Fibroblast of skin of back (primary cell): ENCODE results near the gene GAK.
"Not testable (repeated sequence)": the region's sequence is repeated elsewhere in the genome, so short reads cannot be mapped to it uniquely, and the experiment has no call there.

ENCODE experiments used
- DNase-seq: peaks from one replicate; pipeline ENCODE4 v3.0.0-alpha.2; 2013

The GAK gene

GRCh38 chr4:952881-953573 lies 20.9 kb upstream of the GAK start:
- no peak for DNase-seq

DNA sequence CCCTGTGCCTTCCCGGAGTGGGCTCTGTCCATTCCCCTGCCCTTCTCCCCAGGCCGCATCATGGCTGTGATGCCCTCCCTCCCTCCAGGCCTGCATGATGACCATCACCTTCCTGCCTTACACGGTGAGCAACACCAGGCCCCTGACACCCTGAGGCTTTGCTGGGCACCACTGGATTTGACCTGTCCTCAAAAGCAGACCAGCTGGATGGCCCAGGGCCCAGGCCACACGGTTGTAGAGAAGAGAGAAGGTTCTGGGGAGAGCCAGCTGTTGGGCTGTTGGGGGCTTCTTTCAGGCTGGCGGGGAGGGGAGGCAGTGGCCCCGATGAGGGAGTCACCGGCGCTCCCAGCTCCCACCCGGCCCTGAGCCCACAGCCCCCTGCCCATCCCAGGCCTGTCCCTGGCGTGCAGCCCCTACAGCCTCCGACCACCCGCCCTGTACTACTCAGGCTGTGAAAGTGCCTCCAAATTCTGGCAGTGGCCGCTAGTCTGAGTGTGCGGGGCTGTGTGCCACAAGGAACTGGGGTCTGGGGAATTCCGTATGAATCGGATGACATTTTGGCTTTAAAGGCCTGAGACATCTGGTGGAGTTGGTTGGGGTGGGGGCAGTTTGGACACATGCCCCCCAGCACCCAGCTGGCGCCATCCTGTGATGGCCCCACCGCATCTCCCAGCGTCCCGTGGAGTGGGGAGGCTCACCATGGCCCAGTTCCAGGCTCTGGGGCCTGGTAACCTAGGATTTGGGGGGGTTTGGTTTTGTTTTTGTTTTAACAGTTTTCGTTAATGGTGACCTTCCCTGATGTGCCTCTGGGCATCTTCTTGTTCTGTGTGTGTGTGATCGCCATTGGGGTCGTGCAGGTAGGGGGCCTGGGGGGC lies 19.7 kb upstream of the GAK start:
- no peak for DNase-seq

- no peak for DNase-seq
Measured at GRCh38 chr4:951186-951585, 19.1 kb upstream of the GAK start.

- no peak for DNase-seq
Measured at GRCh38 chr4:950136-951020, 18.3 kb upstream of the GAK start.

DNA sequence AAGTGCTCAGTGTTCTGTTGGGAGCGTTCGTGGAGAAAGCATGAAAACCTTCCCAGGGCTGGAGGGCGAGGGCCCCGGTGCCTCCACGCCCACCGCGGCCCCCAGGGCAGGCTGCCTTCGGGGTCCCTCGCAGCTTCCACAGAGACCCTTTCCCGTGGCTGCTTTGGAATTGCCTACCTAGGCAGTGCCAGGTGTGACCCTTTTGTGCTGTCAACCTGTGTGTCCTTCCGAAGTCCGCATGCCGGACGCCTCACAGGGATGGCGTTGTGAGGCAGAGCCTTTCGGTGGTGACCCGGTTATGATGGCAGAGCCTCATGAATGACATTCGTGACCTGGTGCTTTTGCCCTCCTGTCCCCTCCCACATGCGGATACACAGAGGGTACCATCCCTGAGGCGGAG lies 17.5 kb upstream of the GAK start:
- DNase-seq = no peak

DNA sequence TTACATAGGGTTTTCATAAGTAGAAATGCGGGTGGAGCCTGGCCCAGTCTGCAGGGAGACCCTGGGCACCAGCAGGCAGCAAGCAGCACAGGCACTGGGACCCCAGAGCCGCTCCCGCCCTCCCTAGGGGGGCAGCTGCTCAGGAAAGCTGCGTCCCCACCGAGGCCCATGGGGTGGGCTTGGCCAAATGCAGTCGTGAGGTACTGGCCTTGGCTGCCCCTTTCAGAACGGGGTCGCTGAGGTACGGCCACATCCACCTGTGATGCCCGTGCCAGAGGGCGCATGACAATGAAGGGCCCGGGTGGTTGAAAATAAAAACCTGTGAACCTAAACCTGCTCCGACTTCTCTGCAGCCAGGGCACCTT lies 16.8 kb upstream of the GAK start:
- no peak for DNase-seq

GRCh38 chr4:948101-948935 lies 16.2 kb upstream of the GAK start:
- DNase-seq = no peak

- no peak for DNase-seq
Measured at GRCh38 chr4:947491-947971, 15.4 kb upstream of the GAK start.

- no peak for DNase-seq
Measured at GRCh38 chr4:946517-947471, 14.7 kb upstream of the GAK start.

- DNase-seq = no peak
Measured at GRCh38 chr4:946103-946450, 14.0 kb upstream of the GAK start.

- DNase-seq = no peak
Measured at GRCh38 chr4:945274-946102, 13.4 kb upstream of the GAK start.

GRCh38 chr4:939508-939907 lies 7.4 kb upstream of the GAK start:
- not testable (repeated sequence) for DNase-seq

DNA sequence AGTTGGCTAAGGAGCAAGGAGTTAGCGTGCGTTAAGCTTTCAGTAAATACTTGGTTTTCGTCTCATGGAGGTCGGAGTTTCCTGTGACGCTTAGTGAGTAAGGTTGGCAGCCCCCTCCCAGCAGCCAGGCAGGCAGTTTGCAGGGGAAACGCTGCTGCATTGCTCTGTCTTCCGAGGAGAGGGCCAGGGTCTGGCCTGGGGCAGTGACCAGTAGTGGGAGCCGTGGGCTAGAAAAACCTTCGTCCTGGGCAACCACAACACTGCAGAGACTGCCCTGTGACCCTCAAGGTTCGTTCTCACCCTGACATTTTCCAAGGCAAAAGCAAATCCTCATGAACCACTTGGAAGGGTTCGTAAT lies 576 bp upstream of the GAK start:
- no peak for DNase-seq

- DNase-seq = peak; percentile 11
Measured at GRCh38 chr4:931194-931959, 739 bp downstream of the GAK start.

DNA sequence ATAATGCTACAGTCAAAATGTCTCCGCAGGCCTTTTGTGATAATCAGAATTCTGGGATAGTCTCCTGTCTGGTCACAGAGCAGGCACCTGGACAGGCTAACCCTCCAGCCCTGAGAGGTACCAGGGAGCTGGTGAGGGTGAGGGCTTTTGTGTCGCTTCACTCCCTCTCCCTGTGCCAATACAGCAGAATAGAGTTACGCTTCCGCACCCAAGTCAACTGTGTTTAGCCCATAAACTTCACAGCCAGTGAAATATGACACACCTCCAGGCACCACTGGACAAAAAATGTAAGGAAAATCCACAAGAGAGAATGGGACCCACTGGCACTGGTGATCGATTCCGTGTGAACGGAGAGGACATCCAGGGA lies 1.3 kb downstream of the GAK start:
- no peak for DNase-seq

GRCh38 chr4:930028-930551 lies 2.0 kb downstream of the GAK start:
- no peak for DNase-seq

DNA sequence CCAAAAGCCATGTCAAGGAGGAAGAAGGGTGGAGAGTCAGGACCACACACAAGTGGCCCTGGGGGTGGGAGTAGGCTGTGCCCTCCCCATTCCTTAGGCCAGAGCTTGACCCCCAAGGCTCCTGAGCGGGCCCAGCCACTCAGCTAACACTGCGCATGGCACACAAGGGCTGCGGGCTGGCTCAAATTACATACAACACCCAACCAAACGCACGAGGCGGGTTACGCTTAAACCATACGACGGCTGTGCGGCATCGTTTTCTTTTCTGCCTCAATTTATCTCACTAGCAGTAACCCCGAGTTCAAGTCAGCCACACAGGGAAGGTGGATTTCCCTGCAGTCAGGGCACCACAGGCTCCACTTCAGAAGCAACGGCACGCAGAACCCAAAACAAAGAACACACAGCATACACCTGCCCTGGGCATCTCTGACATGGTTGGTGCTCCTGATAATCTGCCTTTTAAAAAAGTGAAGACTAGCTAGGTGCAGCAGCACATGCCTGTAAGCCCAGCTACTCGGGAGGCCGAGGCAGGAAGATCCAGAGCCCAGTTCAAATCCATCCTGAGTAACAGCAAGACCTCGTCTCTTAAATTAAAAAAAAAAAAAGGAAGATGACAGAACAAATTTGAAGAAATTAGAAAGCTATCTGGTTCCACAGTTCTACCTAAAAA lies 2.9 kb downstream of the GAK start:
- DNase-seq = no peak

DNA sequence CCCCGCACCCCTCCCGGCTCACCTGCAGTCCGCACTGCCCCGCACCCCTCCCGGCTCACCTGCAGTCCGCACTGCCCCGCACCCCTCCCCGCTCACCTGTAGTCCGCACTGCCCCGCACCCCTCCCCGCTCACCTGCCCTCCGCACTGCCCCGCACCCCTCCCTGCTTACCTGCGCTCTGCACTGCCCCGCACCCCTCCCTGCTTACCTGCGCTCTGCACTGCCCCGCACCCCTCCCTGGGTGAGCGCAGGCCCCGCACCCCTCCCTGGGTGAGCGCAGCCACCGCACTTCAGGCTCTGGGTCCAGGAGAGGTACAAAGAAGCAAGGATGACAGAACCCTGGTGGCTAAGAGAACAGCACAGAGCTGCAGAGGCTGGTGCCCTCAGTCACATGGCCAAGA lies 4.5 kb downstream of the GAK start:
- not testable (repeated sequence) for DNase-seq

DNA sequence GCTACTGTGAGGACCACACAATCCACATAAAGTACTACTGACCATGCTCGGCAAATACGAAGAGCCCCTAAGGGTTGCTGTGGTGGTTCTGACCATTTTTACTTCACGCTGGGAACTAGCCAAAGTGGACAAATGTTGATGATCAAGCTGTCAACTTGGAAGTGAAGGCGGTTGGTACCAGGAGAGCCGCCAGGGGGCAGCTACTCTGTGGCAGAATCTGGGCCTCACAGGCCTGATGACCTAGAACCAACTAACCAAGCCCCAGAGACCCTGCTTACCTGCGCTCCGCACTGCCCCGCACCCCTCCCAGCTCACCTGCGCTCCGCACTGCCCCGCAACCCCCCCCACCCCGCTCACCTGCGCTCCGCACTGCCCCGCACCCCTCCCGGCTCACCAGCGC lies 5.6 kb downstream of the GAK start:
- no peak for DNase-seq
